ENCODE results near the gene HTRA1. TPM values are rescaled to one million over a fixed set of nuclear protein-coding genes. Genes with fewer than 3 reads are reported as not detected.

The HTRA1 gene
- polyA plus RNA-seq, 3 donors: 21.4 to 244 (median 76.1) TPM

DNA sequence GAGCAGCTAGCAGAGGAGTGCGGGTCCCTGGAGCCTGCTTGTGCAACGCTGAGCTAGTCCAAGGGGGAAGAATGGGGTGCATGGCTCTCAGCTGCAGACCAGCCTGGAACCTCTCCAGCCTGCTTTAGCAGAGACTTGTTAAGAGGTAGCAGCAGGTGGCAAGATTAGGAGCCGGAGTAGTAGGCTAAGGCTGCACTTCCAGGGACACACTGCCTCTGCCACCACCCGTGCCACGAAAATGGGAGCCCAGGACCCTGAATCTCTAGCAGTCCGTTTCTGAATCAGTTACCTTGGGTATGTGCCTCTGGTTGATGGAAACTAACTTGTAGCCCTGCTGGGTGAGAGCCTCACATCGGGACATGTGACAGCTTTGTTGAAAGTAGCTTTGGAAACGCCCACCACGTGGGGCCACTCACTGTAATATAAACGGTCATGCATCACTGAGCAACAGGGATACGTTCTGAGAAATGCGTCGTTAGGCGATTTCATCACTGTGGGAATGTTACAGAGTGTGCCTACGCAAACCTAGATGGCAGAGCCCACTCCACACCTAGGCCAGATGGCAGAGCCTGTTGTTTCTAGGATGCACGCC is 25.9 kb downstream of the HTRA1 start:
- H3K27ac ChIP-seq (ENCODE audit: low read depth, low read length): no peak overlapping the region
- 72 to 77% (median 76%) methylated on average over 16 of the region's 16 CpGs for WGBS, 3 donors

DNA sequence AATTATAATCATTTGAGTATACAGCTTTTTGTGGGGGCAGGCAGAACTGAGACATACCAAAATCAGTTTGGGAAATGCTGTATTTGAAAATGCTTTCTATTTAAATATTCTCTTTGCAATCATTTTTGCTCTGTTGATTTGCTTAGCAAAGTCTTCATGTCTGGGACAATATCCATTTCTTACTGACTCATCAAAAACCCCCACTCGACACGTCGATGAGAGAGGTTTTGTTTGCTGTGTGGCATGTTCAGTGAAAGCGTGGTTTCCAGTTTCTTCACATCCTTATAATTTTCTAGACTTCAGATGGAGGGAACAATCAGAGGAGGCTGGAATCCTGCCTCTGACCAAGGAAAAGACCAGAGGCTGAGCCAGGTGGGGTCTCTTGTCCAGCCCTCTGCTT is 28.9 kb downstream of the HTRA1 start:
- H3K27ac ChIP-seq (ENCODE audit: low read depth, low read length): no peak overlapping the region
- WGBS, 3 donors: 68 to 87% (median 72%) methylated on average over 4 of the region's 4 CpGs

DNA sequence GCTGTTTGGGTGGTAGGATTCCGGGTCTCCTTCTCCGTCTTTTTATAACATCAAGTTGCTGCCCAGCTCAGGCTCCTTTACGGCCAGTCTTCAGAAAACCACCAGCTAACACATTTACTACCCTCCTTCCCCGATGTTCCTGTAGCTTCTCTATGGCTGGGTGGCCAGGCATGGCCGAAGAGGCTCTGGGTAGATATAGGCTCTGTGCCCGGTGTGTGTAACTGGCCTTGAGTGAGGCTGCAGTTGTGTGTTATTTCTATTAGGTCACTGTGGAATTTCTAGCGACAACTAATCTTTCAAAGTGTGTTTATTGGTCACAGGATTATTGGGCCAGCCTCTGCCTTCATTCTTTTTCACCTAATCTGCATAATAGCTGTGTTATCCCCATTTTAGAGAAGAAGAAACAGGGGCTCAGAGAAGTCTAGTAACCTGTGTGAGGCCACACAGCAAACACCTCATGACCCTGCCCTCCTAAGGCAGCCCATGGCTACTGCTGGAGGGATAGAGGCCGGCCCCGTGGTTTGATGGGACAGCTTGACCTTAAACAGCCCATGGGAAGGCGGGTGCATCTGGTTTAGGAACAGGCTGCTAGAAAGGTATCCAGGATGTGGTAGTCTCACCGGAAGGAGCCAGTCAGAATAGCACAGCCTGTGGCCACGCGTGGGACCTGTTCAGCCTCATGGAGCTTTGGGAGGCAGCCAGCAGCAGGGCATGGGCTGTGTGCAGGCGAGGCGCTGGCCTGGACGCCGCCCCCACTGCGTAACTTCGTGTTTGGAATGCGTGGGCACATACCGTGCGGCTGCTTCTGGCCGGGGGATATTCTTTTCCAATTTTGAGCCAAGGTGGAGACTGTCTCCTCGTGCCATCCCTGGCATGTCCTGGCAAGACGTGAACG is 29.7 kb downstream of the HTRA1 start:
- no peak overlapping the region for H3K27ac ChIP-seq (ENCODE audit: low read depth, low read length)
- WGBS, 3 donors: 76 to 82% (median 77%) methylated on average over 26 of the region's 26 CpGs

DNA sequence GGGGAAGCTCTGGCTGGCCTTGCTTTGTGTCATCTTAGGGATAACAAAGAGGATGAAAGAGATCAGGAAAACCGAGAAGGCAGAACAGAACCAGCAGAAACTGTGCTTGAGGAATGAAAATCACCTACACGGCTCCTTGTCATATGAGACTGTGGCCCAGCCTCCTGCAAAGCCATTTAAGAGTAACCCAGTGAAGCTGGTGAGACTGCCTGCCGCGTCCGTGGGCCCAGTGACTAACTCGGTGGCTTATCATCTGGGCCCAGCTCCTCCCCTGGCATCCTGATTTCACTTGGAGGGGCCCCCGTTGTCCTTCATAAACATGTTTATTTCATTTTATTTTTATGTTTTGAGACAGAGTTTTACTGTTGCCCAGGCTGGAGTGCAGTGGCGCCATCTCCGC is 30.7 kb downstream of the HTRA1 start:
- H3K27ac ChIP-seq (ENCODE audit: low read depth, low read length): no peak overlapping the region

DNA sequence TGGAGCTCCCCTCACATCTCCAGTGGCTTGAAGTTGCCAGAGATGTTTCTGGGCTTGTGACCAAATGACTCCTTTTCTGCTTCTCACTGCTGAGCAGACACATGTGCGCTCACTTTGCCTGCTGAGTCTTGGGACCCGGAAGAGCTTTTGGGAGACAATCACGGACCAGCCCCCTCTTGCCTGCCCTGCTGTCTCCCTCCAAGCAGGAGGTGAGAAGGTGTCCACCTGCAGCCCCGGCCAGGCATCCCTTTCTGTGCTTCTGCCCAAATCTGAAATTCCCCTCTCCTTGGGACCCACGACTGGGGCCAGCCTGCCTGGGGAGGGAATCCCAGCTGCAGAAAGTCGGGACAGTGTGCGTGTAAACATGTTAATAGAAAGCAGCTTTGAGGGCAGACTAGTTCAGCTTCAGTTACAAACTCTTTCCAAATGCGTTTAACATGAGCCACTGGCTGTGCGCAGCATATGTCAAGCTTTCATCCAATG is 31.7 kb downstream of the HTRA1 start:
- WGBS, 3 donors: 59 to 82% (median 63%) methylated on average over 9 of the region's 9 CpGs
- H3K27ac ChIP-seq (ENCODE audit: low read depth, low read length): no peak overlapping the region

More for the DNA sequence above, 30.7 kb downstream of the HTRA1 start:
- WGBS, 3 donors: 79 to 86% (median 85%) methylated on average over 9 of the region's 9 CpGs

DNA sequence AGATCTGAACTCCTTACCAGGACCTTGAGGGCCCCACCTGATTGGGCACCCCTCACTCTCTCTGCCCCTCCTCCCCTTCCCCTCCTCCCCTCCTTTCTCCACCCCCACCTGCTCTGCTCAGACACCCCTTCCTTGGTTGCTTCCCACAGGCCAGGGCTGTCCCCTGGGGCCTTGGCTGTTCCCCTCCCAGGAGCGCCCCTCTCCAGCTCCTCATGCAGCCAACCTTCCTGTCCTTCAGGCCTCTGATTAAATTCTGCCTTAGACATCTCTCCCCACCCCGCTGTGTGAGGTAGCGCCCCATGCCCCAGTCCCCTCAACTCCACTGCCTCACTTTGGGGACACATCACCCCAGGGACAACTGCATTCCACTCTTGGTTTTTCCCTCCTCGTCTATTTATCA is 32.4 kb downstream of the HTRA1 start:
- H3K27ac ChIP-seq (ENCODE audit: low read depth, low read length): no peak overlapping the region
- 77 to 95% (median 88%) methylated on average over 4 of the region's 4 CpGs for WGBS, 3 donors

DNA sequence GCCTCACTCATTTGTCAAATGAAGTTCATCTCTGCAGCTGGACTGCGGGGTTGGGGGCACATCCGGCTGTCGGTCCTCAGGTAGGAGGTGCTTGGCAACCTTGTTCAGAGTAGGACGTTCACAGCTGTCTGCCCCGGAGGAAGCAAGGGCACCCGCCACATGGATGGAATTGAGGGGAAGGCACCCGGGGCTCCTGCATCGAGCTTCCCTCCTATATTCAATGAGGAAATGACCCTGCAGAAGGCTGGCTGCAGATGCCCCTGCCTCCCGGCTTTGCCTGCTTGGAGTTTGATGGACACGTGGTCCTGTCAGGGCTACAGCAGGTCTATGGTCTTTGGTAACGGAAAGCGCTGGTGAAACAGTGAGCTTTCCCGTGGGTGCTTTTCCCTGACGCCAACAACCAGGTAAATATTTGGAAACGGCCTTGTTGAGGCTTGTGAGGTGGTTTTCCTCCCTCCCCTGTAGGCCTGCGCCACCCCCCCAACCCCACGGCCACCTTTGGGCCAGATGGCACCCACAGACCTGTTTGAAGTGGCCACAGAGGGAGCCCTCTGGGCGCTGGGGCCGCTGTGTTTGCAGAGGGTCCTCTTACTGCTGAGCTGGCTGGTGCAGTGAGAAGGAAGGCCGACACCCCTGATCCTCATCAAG is 32.9 kb downstream of the HTRA1 start:
- no peak overlapping the region for H3K27ac ChIP-seq (ENCODE audit: low read depth, low read length)
- WGBS, 3 donors: 79 to 91% (median 80%) methylated on average over 20 of the region's 20 CpGs

DNA sequence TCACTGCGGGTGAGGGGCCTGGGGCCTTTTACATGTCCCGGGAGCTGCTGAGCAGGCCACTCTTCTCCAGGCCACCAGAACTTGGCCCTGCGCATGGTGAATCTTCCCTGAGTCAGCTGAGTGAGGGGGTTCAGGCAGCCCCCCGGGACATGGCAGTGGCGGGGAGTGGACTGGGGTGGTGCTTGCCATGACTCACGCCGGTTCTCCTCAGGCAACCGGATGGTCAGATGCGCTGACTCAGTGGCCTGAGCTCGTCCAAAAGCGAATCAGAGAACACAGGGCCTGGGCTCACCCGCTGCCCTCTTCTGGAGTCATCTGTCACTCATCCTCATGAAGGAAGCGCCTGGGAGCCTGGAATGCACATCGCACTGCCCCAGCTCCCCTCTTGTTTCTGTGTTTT is 33.5 kb downstream of the HTRA1 start:
- H3K27ac ChIP-seq (ENCODE audit: low read depth, low read length): no peak overlapping the region
- WGBS, 3 donors: 63 to 88% (median 70%) methylated on average over 14 of the region's 14 CpGs

DNA sequence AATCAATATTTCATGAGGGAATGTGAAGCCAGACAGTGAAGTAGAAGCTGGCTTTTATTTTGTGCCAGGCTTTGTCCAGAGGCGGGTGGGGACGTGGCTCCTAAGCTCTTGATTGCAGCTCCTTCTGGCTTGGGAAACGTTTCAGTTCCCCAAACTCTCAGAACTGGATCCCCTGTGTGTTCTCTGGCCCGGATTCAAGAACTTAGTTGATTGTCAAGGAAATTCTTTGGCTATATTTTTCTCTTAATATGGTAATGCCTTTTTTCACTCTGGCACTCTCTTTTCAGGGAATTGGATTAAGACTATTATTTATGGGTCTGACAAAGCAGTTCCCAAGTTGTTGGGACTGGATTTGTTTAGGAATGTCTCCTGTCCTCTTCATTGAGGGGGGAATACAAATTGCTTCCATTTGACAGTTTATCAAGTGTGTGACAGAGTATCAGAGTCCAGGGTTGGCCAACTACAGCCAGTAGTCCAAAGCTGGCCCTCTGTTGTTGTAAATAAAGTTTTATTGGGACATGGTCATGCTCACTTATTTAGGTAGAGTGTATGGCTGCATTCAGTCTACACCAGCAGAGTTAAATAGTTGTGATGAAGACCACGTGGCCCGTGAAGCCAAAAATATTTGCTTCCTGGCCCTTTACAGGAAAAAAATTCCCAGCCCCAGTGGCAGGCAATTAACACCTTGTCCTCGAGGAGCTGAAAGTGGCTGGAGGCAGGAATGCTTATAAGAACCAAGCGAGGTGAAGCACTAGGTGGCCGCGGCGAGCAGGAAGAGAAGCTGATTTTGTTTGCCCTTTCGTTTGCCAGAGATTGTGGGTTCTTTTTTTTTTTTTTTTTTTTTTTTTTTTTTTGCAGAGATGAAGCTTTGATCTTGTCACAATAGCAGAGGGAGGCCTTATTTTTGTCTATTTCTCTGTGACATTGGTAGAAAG is 34.3 kb downstream of the HTRA1 start:
- 32 to 59% (median 41%) methylated on average over 12 of the region's 12 CpGs for WGBS, 3 donors
- no peak overlapping the region for H3K27ac ChIP-seq (ENCODE audit: low read depth, low read length)

DNA sequence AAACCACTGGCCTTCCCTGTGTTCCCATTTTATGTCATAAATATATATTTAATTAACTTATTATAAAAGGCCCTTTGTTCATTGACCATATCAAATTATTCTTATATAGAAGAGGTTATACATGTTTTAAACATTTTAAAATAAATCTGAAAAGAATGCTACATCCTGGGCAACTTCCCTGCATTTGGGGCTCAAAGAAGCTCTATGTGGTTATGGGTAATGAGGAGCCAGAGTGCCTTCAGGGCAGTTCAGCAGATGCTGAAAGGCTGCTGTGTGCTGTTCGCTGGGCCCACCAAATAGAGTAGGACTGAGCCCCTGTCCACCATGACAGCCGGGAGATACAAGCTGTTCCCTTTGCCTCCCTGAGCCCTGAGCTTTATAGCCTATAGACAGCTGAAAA is 35.9 kb downstream of the HTRA1 start:
- H3K27ac ChIP-seq (ENCODE audit: low read depth, low read length): no peak overlapping the region
- 96 to 100% (median 98%) methylated on average over 2 of the region's 2 CpGs for WGBS, 3 donors

DNA sequence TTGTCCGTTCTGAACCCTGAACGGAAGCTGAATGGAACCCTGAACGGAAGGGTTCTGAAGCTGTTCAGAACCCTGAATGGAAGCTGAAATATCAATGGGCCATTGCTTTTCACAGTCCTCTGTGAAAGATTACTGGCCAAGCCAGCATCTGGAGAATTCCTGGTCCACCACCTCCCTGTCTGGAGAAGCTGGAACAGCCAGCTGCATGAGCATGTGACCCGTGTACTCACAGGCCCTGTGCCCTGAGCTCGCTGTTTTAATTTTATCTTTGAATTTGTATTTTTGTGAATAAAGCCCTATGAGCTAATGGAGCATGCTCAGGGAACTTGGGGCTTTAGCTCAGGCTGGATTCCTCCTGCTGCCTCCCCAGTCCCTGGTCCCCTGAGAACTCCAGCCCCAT is 37.2 kb downstream of the HTRA1 start:
- H3K27ac ChIP-seq (ENCODE audit: low read depth, low read length): no peak overlapping the region
- WGBS, 3 donors: 57 to 90% (median 72%) methylated on average over 5 of the region's 5 CpGs

DNA sequence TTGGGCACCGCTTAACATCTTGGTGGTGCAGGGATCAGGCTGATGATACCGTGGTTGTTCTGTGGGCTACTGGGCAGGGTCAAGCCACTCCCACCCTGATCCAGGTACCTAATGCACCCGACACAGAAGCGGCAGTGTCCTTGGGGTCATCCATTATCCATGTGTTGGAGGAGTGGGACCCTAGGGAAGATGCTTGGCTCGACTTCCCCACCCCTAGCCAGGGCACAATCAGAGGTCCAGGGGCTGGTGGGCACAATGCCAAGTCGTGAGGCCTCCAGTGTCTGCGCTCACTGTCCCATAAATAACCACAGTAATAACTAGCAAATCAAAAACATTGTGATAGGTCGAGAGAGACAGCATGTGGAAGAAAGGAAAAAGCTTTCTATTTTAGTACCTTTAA is 37.7 kb downstream of the HTRA1 start:
- 58 to 76% (median 66%) methylated on average over 8 of the region's 8 CpGs for WGBS, 3 donors
- H3K27ac ChIP-seq (ENCODE audit: low read depth, low read length): no peak overlapping the region

DNA sequence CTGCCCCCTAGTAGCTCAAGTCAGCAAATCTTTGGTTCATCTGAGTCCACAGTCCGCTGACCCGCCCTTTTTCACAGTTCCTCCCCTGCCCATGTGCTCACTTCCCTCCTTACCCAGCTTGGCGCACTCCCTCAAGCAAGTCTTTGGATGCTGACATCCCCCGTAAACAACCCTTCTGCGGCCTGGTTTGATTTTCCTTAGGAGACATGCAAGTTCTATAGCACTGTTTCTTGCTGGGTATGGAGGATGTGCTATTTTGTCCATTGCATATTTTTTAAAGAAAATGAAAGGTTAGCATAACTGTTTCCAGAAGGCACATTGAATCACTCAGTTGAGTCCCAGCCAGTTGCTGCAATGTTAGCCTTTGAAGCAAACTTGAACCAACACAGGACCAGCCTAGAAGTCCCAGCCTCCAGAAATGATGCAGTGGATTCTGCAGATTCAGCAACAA is 38.2 kb downstream of the HTRA1 start:
- no peak overlapping the region for H3K27ac ChIP-seq (ENCODE audit: low read depth, low read length)
- WGBS, 3 donors: 37 to 62% (median 38%) methylated on average over 5 of the region's 5 CpGs

DNA sequence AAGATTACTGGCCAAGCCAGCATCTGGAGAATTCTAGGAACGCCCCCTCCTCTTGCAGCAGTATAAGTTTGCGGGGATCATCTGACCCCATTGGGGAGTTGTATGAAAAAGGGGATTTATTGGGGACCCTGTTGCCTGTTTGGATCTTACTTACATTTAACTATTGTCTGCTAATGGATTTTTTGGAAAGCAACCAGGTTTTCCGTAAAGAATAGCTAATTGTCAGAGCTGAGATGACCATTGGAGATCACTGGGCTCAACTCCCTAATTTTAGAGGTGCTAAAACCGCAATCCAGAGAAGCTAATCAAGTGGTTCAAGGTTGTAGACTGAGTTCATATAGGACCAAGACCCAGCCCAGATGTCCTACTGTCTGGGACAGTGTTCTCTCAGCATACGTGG is 38.8 kb downstream of the HTRA1 start:
- 66 to 72% (median 68%) methylated on average over 5 of the region's 5 CpGs for WGBS, 3 donors
- H3K27ac ChIP-seq (ENCODE audit: low read depth, low read length): no peak overlapping the region

DNA sequence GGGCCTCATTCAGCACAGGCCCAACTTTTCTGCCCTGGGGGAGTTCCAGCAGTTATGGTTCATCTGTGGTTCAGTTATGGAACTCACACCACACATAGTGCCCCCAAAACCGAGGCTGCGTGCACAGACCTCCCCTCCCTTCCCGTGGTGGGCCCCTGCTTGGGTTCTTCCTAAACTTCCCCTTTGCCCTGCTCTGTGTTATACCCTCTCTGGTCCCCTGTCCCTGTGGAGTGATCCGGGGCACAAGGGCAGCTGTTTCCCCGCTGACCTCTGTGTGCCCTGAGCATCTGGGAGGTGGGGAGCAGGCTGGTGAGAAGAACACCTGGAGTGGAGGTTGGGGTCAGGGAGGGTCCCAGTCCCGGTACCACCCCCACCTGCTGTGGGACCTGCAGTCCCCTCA is 39.4 kb downstream of the HTRA1 start:
- no peak overlapping the region for H3K27ac ChIP-seq (ENCODE audit: low read depth, low read length)
- WGBS, 3 donors: 78 to 88% (median 83%) methylated on average over 6 of the region's 6 CpGs

DNA sequence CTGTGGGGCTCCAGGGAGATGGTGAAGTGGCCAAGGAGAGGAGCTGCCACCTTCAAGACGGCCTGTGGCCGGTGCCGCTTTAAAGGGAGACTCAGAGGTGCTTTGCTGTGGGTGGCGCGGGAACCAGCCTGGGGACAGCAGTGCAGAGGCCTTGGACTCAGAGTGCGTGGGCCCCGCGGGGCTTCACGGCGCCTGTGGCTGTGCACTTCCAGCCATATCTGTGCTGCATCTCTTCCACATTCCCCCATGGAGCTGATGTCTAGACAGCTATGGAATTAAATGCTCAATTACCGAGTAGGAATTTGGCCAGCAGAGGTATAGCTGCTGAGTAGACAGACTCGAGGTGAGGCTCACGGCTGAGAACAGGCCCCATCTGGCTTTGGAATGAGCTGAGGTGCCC is 41.7 kb downstream of the HTRA1 start:
- H3K27ac ChIP-seq (ENCODE audit: low read depth, low read length): no peak overlapping the region
- WGBS, 3 donors: 90 to 93% (median 92%) methylated on average over 13 of the region's 13 CpGs

DNA sequence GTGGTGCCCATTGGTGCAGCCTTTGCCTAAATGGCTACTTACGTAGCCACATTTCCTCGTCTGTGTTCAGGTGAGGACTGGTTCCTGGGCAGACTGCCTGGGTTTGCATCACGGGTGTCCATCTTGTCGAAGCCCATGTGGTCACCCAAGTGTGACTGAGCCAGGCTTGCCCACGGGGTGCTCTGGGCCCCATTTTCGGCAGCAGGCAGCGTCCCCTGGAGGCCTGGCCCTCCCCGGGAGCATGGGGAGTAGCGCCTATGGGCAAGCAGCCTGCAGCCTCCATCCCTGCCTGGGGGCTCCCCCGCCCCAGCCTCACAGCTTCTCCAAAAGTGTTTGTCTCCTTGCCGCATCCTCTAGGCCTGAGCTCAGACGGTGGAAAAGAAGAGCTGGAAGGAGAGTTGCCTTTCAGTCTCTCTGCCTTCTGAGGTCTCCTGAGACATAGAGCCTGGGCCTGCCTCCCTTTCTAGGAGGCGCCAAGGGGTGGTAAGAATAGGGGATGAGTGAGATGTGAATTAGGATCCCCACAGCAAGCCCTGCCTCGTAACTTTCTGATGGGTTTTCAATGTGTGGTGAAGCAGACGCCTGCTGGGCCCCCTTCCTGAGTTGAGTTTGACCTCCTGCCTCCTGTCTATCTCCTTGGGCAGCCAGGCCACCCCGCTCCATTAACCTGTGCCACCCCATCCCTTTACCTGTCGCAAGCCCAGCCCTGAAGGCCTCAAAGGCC is 42.7 kb downstream of the HTRA1 start:
- H3K27ac ChIP-seq (ENCODE audit: low read depth, low read length): no peak overlapping the region
- 81 to 94% (median 81%) methylated on average over 17 of the region's 17 CpGs for WGBS, 3 donors

DNA sequence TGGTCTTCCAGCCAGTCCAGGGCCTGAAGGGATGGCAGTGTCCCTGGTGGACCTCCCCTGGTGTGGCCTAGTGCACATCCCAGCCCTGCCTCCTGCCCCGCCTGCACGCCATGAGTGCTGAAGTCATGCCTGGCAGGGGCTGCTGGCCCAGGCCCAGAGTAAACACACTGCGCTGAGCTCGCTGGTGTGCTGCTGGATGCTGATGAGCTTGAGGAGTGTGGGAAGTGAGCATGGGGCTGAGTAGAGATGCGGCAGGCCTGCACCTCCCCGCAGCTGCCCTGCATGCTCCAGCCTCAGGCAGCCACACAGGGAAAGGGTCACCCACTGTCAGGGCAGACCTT is 43.2 kb downstream of the HTRA1 start:
- WGBS, 3 donors: 25 to 45% (median 41%) methylated on average over 6 of the region's 6 CpGs
- H3K27ac ChIP-seq (ENCODE audit: low read depth, low read length): no peak overlapping the region
